Esophagus muscularis mucosa (tissue), 4 donors: ENCODE data around the gene SH3RF2.

ENCODE experiments used
- EP300 ChIP-seq: sonication (generic); formaldehyde crosslinking; IDR thresholded peaks from one replicate; pipeline ENCODE4 v1.6.1; 2017; ENCODE audit warnings: antibody characterized with exemption
- POLR2A ChIP-seq: fragments of 450-650 bp; IDR thresholded peaks from one replicate; pipeline ENCODE4 v1.6.1; 2017; ENCODE audit warnings: antibody characterized with exemption, moderate library complexity, mild to moderate bottlenecking, low read depth
- POLR2AphosphoS5 ChIP-seq, 2 donors: sonication (generic); formaldehyde crosslinking; IDR thresholded peaks; one replicate each; pipeline ENCODE4 v1.6.1; 2017; ENCODE audit warnings: antibody characterized with exemption in 2 of 2
- TF ChIP-seq, protein P1 (sequence below), 3 experiments: fragments of 200-600 bp in 2 of 3; fragments of 450-650 bp in 1 of 3; sonication (generic) in 2 of 3; IDR thresholded peaks; one replicate each; pipeline ENCODE4 v1.5.1; 2017 to 2019; ENCODE audit warnings: antibody characterized with exemption in 3 of 3, mild to moderate bottlenecking in 2 of 3, moderate library complexity in 1 of 3

DNA sequence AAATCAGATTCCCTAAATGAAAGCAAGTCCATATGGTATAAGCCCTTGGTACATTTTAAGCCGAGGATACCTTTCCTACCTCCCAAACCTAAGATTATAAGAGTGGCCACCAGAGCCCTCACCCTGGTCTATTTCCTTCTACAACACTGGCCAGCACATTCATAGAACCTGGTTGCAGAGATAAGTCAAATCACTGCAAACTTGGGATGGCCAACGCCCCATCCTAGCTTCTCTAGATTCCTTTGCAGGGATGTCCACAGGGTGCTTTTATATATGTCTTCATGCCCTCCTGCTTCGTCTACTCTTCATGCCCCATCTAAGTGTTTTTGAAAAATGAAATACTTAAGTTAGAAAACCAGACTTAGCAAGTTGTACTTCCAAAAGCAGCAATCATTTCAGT, 41.8 kb downstream of the SH3RF2 start:
- TF ChIP-seq, protein P1, sequence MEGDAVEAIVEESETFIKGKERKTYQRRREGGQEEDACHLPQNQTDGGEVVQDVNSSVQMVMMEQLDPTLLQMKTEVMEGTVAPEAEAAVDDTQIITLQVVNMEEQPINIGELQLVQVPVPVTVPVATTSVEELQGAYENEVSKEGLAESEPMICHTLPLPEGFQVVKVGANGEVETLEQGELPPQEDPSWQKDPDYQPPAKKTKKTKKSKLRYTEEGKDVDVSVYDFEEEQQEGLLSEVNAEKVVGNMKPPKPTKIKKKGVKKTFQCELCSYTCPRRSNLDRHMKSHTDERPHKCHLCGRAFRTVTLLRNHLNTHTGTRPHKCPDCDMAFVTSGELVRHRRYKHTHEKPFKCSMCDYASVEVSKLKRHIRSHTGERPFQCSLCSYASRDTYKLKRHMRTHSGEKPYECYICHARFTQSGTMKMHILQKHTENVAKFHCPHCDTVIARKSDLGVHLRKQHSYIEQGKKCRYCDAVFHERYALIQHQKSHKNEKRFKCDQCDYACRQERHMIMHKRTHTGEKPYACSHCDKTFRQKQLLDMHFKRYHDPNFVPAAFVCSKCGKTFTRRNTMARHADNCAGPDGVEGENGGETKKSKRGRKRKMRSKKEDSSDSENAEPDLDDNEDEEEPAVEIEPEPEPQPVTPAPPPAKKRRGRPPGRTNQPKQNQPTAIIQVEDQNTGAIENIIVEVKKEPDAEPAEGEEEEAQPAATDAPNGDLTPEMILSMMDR (IDR thresholded peaks at IDR 0.05): no peak
- TF ChIP-seq POLR2AphosphoS5 (IDR thresholded peaks at IDR 0.05): no peak
- no peak for TF ChIP-seq POLR2A
- no peak for TF ChIP-seq EP300
